HG03378 (cell line): Measurements from ENCODE around the gene SLC29A1.
"Not testable (repeated sequence)": the region's sequence is repeated elsewhere in the genome, so short reads cannot be mapped to it uniquely, and the experiment has no call there.

Source experiments
- ATAC-seq: cut with Tn5 transposase; IDR thresholded peaks from one replicate; pipeline ENCODE4 v1.9.1; 2021; ENCODE audit warnings: mild to moderate bottlenecking, moderate library complexity; ENCODE audit not compliant: unreplicated experiment

Gene SLC29A1

GRCh38 chr6:44193307-44193910 is 30.0 kb upstream of the SLC29A1 start:
- no peak for ATAC-seq

GRCh38 chr6:44194326-44194725 is 29.1 kb upstream of the SLC29A1 start:
- ATAC-seq, result no peak

- not testable (repeated sequence) for ATAC-seq
Observed at GRCh38 chr6:44196351-44196750, 27.0 kb upstream of the SLC29A1 start.

GRCh38 chr6:44198684-44199083 is 24.7 kb upstream of the SLC29A1 start:
- ATAC-seq, result no peak

- no peak for ATAC-seq
Observed at GRCh38 chr6:44199883-44200282, 23.5 kb upstream of the SLC29A1 start.

GRCh38 chr6:44201200-44201599 is 22.2 kb upstream of the SLC29A1 start:
- ATAC-seq, result no peak

GRCh38 chr6:44201638-44202303 is 21.6 kb upstream of the SLC29A1 start:
- no peak for ATAC-seq

GRCh38 chr6:44202332-44202971 is 20.9 kb upstream of the SLC29A1 start:
- no peak for ATAC-seq

GRCh38 chr6:44202972-44203750 is 20.2 kb upstream of the SLC29A1 start:
- ATAC-seq, result no peak

- ATAC-seq, result no peak
Observed at GRCh38 chr6:44203955-44204354, 19.4 kb upstream of the SLC29A1 start.

- ATAC-seq, result no peak
Observed at GRCh38 chr6:44207966-44208365, 15.4 kb upstream of the SLC29A1 start.

- ATAC-seq, result no peak
Observed at GRCh38 chr6:44211284-44211683, 12.1 kb upstream of the SLC29A1 start.

- no peak for ATAC-seq
Observed at GRCh38 chr6:44214307-44214706, 9.1 kb upstream of the SLC29A1 start.

- ATAC-seq, result no peak
Observed at GRCh38 chr6:44216677-44217331, 6.6 kb upstream of the SLC29A1 start, which contains the start of gene MYMX. Gene MYMX, plus strand, starts transcription at chr6:44216926. Its CDS starts 546 bp downstream, at chr6:44217472.

GRCh38 chr6:44217332-44218143 is 5.9 kb upstream of the SLC29A1 start:
- ATAC-seq, result no peak

GRCh38 chr6:44219053-44219814 is 4.2 kb upstream of the SLC29A1 start:
- ATAC-seq, result no peak

- no peak for ATAC-seq
Observed at GRCh38 chr6:44219815-44220784, 3.3 kb upstream of the SLC29A1 start.

GRCh38 chr6:44220913-44221290 is 2.5 kb upstream of the SLC29A1 start:
- no peak for ATAC-seq
